OCI-LY3 (cell line): ENCODE measurements around the gene PRSS8.
"Not testable (repeated sequence)": the region's sequence is repeated elsewhere in the genome, so short reads cannot be mapped to it uniquely, and the experiment has no call there.

Experiments used
- H2AFZ ChIP-seq: fragments of 200-600, 300-600 bp; shearing (Covaris generic); 2 replicates; pipeline ENCODE4 v1.6.0; 2014; ENCODE audit warnings: antibody characterized with exemption, low read depth, low read length
- H3K27ac ChIP-seq: fragments of 200-600, 300-600 bp; sonication (generic); 2 replicates; pipeline ENCODE4 v1.5.1; 2014; ENCODE audit warnings: mild to moderate bottlenecking, low read length, moderate library complexity, mixed read lengths
- H3K27me3 ChIP-seq: fragments of 200-600, 300-600 bp; sonication (generic); 2 replicates; pipeline ENCODE4 v1.6.1; 2014; ENCODE audit warnings: low read depth, low read length, mixed read lengths
- H3K36me3 ChIP-seq: fragments of 200-600, 300-600 bp; sonication (generic); replicated peaks from 2 replicates; pipeline ENCODE3; 2014; ENCODE audit warnings: low read depth, low read length, mixed read lengths
- H3K4me1 ChIP-seq: fragments of 300-600, 200-600 bp; sonication (generic); 2 replicates; pipeline ENCODE4 v1.6.1; 2014; ENCODE audit warnings: low read length, mixed read lengths
- H3K4me2 ChIP-seq: fragments of 200-600, 300-600 bp; sonication (generic); 2 replicates; pipeline ENCODE4 v1.6.1; 2014; ENCODE audit warnings: low read length, mixed read lengths
- H3K4me3 ChIP-seq: fragments of 300-600, 200-600 bp; sonication (generic); 2 replicates; pipeline ENCODE4 v1.5.1; 2014; ENCODE audit warnings: antibody characterized with exemption, mild to moderate bottlenecking, low read length, moderate library complexity
- H3K79me2 ChIP-seq: fragments of 300-600, 200-600 bp; shearing (Covaris generic); 2 replicates; pipeline ENCODE4 v1.6.1; 2014; ENCODE audit warnings: mild to moderate bottlenecking, low read length, mixed read lengths
- H3K9ac ChIP-seq: fragments of 300-600, 200-600 bp; shearing (Covaris generic); 2 replicates; pipeline ENCODE4 v1.6.0; 2014; ENCODE audit warnings: mild to moderate bottlenecking, low read length, moderate library complexity
- H3K9me3 ChIP-seq: fragments of 200-600, 300-600 bp; shearing (Covaris generic); 2 replicates; pipeline ENCODE4 v1.6.1; 2014; ENCODE audit warnings: low read length, mixed read lengths; ENCODE audit not compliant: insufficient read depth
- H4K20me1 ChIP-seq: fragments of 200-600, 300-600 bp; sonication (generic); 2 replicates; pipeline ENCODE4 v1.6.1; 2016; ENCODE audit warnings: low read length, mixed read lengths; ENCODE audit not compliant: insufficient read depth
- EZH2phosphoT487 ChIP-seq: fragments of 200-600 bp; shearing (Covaris generic); IDR thresholded peaks from 2 replicates; pipeline ENCODE4 v1.6.1; 2018; ENCODE audit warnings: antibody characterized with exemption, mixed run types, low read depth
- TF ChIP-seq, protein P1 (sequence below): fragments of 200-600, 300-600 bp; sonication (generic); IDR thresholded peaks from 2 replicates; pipeline ENCODE4 v1.5.1; 2014; ENCODE audit warnings: antibody characterized with exemption, low read length, low read depth

Gene PRSS8

GRCh38 chr16:31181102-31181830, 45.7 kb upstream of the PRSS8 start:
- H3K27ac ChIP-seq: peak overlapping the region; percentile 97

DNA sequence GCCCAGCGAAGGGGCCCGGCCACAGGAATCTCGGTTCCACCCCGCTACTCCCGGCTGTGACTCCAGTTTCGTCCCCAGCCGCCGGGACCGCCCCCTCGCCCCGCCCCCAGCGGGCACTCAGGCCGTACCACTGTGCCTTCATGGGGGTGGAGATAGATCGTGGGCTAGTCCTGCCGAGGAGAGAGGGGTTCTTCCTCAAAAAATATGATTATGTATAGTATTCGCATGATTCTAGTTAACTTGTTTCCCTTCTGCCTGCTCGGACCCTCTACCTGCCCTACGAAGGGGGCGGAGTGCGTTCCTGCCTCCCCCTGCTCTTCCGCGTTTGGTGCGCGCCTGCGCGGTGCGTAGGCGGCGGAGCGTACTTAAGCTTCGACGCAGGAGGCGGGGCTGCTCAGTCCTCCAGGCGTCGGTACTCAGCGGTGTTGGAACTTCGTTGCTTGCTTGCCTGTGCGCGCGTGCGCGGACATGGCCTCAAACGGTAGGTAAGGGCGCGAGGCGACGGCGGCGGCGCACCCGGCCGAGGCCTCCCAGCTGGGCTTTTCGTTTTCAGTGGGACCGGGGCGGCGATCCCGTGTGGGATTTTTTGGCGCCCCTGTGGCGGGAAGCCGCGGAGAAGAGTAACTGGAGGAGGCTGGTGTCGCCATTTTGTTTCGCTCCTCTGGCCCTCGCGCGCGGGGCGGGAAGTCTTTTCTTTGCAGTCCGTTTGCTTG, 44.4 kb upstream of the PRSS8 start, which contains the start of gene FUS:
Gene FUS (plus strand): TSS at position 393 of the 713 bp plus-strand sequence. CDS start 76 bp downstream, at position 469.
- Histone ChIP-seq H3K4me1 (peaks cover 34% of the 10 kb centered on the region), H3K27me3 (no peaks in the 10 kb centered on the region)

More at GRCh38 chr16:31181102-31181830, 45.7 kb upstream of the PRSS8 start:
- Histone ChIP-seq H3K4me2 (peak overlapping the region; percentile 98), H3K4me1 (peaks cover 34% of the 10 kb centered on the region), H3K27me3 (no peaks in the 10 kb centered on the region), H2AFZ (no peak overlapping the region), H3K79me2 (peaks cover 81% of the 10 kb centered on the region), H3K9ac (peak overlapping the region; percentile 96), H3K36me3 (peaks cover 54% of the 10 kb centered on the region), H4K20me1 (peaks cover 57% of the 10 kb centered on the region), H3K9me3 (no peaks in the 10 kb centered on the region), H3K4me3 (peak overlapping the region; percentile 84)
- TF ChIP-seq, protein P1, sequence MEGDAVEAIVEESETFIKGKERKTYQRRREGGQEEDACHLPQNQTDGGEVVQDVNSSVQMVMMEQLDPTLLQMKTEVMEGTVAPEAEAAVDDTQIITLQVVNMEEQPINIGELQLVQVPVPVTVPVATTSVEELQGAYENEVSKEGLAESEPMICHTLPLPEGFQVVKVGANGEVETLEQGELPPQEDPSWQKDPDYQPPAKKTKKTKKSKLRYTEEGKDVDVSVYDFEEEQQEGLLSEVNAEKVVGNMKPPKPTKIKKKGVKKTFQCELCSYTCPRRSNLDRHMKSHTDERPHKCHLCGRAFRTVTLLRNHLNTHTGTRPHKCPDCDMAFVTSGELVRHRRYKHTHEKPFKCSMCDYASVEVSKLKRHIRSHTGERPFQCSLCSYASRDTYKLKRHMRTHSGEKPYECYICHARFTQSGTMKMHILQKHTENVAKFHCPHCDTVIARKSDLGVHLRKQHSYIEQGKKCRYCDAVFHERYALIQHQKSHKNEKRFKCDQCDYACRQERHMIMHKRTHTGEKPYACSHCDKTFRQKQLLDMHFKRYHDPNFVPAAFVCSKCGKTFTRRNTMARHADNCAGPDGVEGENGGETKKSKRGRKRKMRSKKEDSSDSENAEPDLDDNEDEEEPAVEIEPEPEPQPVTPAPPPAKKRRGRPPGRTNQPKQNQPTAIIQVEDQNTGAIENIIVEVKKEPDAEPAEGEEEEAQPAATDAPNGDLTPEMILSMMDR: no peak
- TF ChIP-seq EZH2phosphoT487: no peak

DNA sequence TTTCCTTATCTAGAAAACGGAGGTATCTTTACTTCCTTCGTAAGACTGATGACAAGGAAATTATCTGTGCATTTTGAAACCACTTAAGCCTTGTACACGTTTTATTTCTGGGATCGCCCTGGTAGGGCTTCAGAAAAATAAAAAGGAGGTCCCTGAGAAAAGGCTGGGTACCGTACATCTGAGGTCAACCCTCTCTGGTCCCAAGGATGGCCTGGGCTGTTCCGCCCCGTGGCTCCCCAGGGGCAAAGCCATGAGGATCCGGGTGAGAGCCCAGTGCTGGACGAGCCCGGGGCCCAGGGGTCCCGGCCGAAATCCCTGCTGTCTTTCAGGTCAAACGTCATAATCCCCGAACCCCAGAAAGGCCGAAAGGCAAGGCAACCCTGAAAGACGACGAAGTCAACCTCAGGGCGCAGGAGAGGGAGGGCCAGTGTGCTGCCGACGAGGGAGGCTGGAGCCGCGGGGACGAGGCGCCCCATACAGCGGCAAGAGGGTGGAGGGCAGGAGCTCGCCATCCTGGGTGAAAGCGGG, 43.8 kb upstream of the PRSS8 start:
- Histone ChIP-seq H3K9ac (peak overlapping the region; percentile 96), H3K27me3 (no peaks in the 10 kb centered on the region), H3K36me3 (peaks cover 36% of the 10 kb centered on the region), H4K20me1 (peaks cover 38% of the 10 kb centered on the region), H3K9me3 (no peaks in the 10 kb centered on the region), H3K4me1 (peaks cover 34% of the 10 kb centered on the region), H3K4me2 (peak overlapping the region; percentile 98), H3K27ac (peak overlapping the region; percentile 97), H2AFZ (no peak overlapping the region), H3K4me3 (peak overlapping the region; percentile 84), H3K79me2 (peaks cover 61% of the 10 kb centered on the region)
- no peak for TF ChIP-seq EZH2phosphoT487

More for the DNA sequence above, 44.4 kb upstream of the PRSS8 start, which contains the start of gene FUS:
- TF ChIP-seq EZH2phosphoT487: no peak
- TF ChIP-seq, protein P1: no peak
- Histone ChIP-seq H3K9me3 (no peaks in the 10 kb centered on the region), H3K79me2 (peaks cover 67% of the 10 kb centered on the region), H3K9ac (peak within 1 kb of the TSS; percentile 96), H4K20me1 (peaks cover 43% of the 10 kb centered on the region), H3K36me3 (peaks cover 40% of the 10 kb centered on the region), H3K27ac (peak within 1 kb of the TSS; percentile 97), H3K4me3 (peak within 1 kb of the TSS; percentile 84), H2AFZ (peak within 1 kb of the TSS; percentile 53; the same call in 1 of the 2 replicates), H3K4me2 (peak within 1 kb of the TSS; percentile 98)

DNA sequence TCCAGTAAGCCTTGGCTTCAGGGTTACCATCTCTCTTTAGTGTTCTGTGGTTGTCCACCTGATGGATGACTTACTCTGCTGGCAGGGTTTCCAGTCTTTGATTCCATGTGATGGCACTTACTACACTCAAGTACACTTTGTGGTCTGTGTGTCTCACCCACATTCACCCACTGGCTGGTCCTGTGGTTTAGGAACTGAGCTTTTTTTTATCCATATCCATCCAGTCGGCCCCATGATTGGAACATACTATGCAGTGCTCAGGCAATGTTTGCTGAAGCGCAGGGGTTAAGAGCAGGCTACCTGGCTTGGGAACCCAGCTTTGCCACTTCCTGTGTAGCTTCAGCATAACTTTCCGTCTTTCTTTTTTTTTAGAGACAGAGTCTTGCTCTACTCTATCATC, 41.6 kb upstream of the PRSS8 start:
- Histone ChIP-seq H3K27ac (no peak overlapping the region), H3K4me1 (peaks cover 24% of the 10 kb centered on the region), H3K36me3 (peaks cover 15% of the 10 kb centered on the region), H4K20me1 (peaks cover 17% of the 10 kb centered on the region), H2AFZ (peak overlapping the region; percentile 47; the same call in 1 of the 2 replicates), H3K9ac (no peak overlapping the region), H3K4me3 (no peak overlapping the region), H3K79me2 (peaks cover 40% of the 10 kb centered on the region), H3K9me3 (no peaks in the 10 kb centered on the region), H3K27me3 (no peaks in the 10 kb centered on the region), H3K4me2 (peak overlapping the region; percentile 4)
- TF ChIP-seq EZH2phosphoT487: no peak
- TF ChIP-seq, protein P1: no peak

DNA sequence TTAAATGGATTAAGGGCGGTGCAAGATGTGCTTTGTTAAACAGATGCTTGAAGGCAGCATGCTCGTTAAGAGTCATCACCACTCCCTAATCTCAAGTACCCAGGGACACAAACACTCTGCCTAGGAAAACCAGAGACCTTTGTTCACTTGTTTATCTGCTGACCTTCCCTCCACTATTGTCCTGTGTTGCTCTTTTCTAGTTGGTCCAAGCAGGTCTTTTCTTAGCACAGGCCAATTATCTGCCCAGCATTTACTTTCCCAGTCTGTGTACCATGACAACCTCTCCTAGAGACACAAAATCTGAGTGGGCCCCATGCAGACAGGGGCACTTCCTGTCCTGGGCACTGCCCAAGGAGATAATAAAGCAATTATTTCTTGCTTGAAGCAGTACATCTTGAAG, 34.5 kb upstream of the PRSS8 start:
- not testable (repeated sequence) for H3K4me1 ChIP-seq, H2AFZ ChIP-seq

More for the DNA sequence above, 34.5 kb upstream of the PRSS8 start:
- not testable (repeated sequence) for H3K79me2 ChIP-seq, H3K36me3 ChIP-seq, H3K9ac ChIP-seq, H3K27me3 ChIP-seq, H3K27ac ChIP-seq, H4K20me1 ChIP-seq, H3K9me3 ChIP-seq, H3K4me3 ChIP-seq, H3K4me2 ChIP-seq
